MM.1S (cell line): ENCODE results near the gene WDFY3.

Experiments used
- DNase-seq: peaks from one replicate; pipeline ENCODE4 v3.0.0-alpha.2; 2015
- H2AFZ ChIP-seq: fragments of 300-600 bp; sonication (generic); 2 replicates; pipeline ENCODE4 v1.6.0; 2016; ENCODE audit warnings: antibody characterized with exemption, low read length
- H3F3A ChIP-seq: fragments of 300-600 bp; sonication (generic); 2 replicates; pipeline ENCODE4 v1.6.1; 2016; ENCODE audit warnings: mild to moderate bottlenecking, antibody characterized with exemption, low read length, moderate library complexity, mixed read lengths; ENCODE audit not compliant: insufficient read depth
- H3K27ac ChIP-seq: fragments of 300-600 bp; sonication (generic); 2 replicates; pipeline ENCODE4 v1.5.1; 2016; ENCODE audit warnings: mild to moderate bottlenecking, low read length
- H3K27me3 ChIP-seq: fragments of 300-600 bp; sonication (generic); replicated peaks from 2 replicates; pipeline ENCODE4 v1.6.0; 2016; ENCODE audit warnings: low read length; ENCODE audit not compliant: insufficient read depth
- H3K36me3 ChIP-seq: fragments of 300-600 bp; sonication (generic); replicated peaks from 2 replicates; pipeline ENCODE4 v1.6.1; 2016; ENCODE audit warnings: mild to moderate bottlenecking, low read length, mixed read lengths; ENCODE audit not compliant: insufficient read depth
- H3K4me1 ChIP-seq: fragments of 300-600 bp; sonication (generic); 2 replicates; pipeline ENCODE4 v1.6.1; 2016; ENCODE audit warnings: low read length, mixed read lengths
- H3K4me2 ChIP-seq: fragments of 300-600 bp; sonication (generic); 2 replicates; pipeline ENCODE4 v1.6.0; 2016; ENCODE audit warnings: low read depth, low read length
- H3K4me3 ChIP-seq: fragments of 300-600 bp; sonication (generic); 2 replicates; pipeline ENCODE4 v1.5.1; 2016; ENCODE audit warnings: low read length, mixed read lengths
- H3K79me2 ChIP-seq: fragments of 300-600 bp; sonication (generic); 2 replicates; pipeline ENCODE4 v1.6.1; 2016; ENCODE audit warnings: mixed run types, low read length, mixed read lengths
- H3K9ac ChIP-seq: fragments of 300-600 bp; sonication (generic); 2 replicates; pipeline ENCODE4 v1.6.1; 2016; ENCODE audit warnings: low read length, mixed read lengths
- H3K9me2 ChIP-seq: fragments of 300-600 bp; sonication (generic); replicated peaks from 2 replicates; pipeline ENCODE4 v1.6.1; 2016; ENCODE audit warnings: mild to moderate bottlenecking, low read length, mixed read lengths; ENCODE audit not compliant: insufficient read depth
- H3K9me3 ChIP-seq: fragments of 300-600 bp; sonication (generic); replicated peaks from 2 replicates; pipeline ENCODE4 v1.6.1; 2016; ENCODE audit warnings: mild to moderate bottlenecking, low read length, mixed read lengths; ENCODE audit not compliant: insufficient read depth
- H4K20me1 ChIP-seq: fragments of 300-600 bp; sonication (generic); 2 replicates; pipeline ENCODE4 v1.6.1; 2016; ENCODE audit warnings: mild to moderate bottlenecking, low read length, moderate library complexity, mixed read lengths; ENCODE audit not compliant: insufficient read depth
- EZH2 ChIP-seq: fragments of 300-600 bp; sonication (generic); optimal IDR thresholded peaks from 2 replicates; pipeline ENCODE3; 2017; ENCODE audit warnings: low read depth, mild to moderate bottlenecking, antibody characterized with exemption, low read length, mixed read lengths
- EZH2phosphoT487 ChIP-seq: fragments of 300-600 bp; sonication (generic); IDR thresholded peaks from 2 replicates; pipeline ENCODE4 v1.6.1; 2018; ENCODE audit warnings: antibody characterized with exemption, low read length
- TF ChIP-seq, protein P1 (sequence below): fragments of 300-600 bp; sonication (generic); IDR thresholded peaks from 2 replicates; pipeline ENCODE4 v1.5.1; 2016; ENCODE audit warnings: antibody characterized with exemption, low read length, mixed read lengths

The WDFY3 gene, protein sequence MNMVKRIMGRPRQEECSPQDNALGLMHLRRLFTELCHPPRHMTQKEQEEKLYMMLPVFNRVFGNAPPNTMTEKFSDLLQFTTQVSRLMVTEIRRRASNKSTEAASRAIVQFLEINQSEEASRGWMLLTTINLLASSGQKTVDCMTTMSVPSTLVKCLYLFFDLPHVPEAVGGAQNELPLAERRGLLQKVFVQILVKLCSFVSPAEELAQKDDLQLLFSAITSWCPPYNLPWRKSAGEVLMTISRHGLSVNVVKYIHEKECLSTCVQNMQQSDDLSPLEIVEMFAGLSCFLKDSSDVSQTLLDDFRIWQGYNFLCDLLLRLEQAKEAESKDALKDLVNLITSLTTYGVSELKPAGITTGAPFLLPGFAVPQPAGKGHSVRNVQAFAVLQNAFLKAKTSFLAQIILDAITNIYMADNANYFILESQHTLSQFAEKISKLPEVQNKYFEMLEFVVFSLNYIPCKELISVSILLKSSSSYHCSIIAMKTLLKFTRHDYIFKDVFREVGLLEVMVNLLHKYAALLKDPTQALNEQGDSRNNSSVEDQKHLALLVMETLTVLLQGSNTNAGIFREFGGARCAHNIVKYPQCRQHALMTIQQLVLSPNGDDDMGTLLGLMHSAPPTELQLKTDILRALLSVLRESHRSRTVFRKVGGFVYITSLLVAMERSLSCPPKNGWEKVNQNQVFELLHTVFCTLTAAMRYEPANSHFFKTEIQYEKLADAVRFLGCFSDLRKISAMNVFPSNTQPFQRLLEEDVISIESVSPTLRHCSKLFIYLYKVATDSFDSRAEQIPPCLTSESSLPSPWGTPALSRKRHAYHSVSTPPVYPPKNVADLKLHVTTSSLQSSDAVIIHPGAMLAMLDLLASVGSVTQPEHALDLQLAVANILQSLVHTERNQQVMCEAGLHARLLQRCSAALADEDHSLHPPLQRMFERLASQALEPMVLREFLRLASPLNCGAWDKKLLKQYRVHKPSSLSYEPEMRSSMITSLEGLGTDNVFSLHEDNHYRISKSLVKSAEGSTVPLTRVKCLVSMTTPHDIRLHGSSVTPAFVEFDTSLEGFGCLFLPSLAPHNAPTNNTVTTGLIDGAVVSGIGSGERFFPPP (N-terminal part only)

DNA sequence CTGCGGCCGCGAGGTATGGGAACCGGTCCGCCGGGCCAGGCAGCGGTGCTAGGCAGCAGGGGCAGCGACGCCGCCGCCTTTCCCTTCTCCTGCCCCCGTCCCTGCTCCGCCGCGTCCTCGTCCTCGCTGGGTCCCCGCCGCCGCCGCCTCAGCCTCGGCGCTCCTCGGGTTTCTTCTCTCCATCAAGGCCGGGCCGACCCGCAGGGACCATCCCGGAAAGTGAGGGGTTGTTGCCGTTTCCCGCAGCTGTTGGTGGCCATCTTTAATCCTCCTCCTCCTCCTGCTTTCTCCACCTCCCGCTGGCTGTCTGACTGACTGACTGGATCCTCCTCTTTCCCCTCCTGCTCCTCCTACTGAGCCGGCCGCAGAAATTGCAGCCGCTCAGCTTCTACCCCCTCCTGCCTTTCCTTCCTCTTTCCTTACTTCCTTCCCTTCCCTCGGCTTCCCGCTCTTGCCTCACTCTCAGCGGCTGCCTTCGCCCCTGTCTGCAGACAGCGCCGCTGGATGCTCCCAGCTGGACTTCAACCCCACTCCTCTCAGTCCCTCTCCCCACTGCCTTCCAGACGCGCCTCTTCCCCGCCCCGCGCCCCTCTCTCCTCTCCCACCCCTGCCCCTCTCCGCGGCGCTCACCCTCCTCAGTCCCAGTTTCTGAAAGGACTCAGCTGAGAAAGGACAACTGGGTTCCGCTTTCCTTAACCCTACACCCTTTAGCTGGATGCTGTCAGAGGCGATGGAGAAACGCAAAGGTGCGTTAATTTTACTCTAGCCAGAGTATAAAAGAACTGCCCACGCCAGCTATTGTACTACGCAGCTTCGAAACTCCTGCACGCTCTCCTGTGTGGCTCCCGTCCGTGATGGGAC is at the start of gene WDFY3:
TSS of gene WDFY3 (minus strand) at position 309 of the 861 bp plus-strand sequence. CDS start 106,099 bp downstream, outside the sequence.
- H3K4me1 ChIP-seq: peaks cover 5% of the 10 kb centered on the region; the same call in 1 of the 2 replicates
- H3K27me3 ChIP-seq: no peaks in the 10 kb centered on the region
- peaks cover 11% of the 10 kb centered on the region for H3K79me2 ChIP-seq
- H3F3A ChIP-seq: no peaks in the 10 kb centered on the region
- TF ChIP-seq EZH2 (no peak), EZH2phosphoT487 (no peak)
- TF ChIP-seq, protein P1, sequence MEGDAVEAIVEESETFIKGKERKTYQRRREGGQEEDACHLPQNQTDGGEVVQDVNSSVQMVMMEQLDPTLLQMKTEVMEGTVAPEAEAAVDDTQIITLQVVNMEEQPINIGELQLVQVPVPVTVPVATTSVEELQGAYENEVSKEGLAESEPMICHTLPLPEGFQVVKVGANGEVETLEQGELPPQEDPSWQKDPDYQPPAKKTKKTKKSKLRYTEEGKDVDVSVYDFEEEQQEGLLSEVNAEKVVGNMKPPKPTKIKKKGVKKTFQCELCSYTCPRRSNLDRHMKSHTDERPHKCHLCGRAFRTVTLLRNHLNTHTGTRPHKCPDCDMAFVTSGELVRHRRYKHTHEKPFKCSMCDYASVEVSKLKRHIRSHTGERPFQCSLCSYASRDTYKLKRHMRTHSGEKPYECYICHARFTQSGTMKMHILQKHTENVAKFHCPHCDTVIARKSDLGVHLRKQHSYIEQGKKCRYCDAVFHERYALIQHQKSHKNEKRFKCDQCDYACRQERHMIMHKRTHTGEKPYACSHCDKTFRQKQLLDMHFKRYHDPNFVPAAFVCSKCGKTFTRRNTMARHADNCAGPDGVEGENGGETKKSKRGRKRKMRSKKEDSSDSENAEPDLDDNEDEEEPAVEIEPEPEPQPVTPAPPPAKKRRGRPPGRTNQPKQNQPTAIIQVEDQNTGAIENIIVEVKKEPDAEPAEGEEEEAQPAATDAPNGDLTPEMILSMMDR: no peak
- H3K36me3 ChIP-seq: no peaks in the 10 kb centered on the region
- peak within 1 kb of the TSS; percentile 67 for H3K9ac ChIP-seq
- peak; percentile 55 for DNase-seq
- no peaks in the 10 kb centered on the region for H3K9me3 ChIP-seq
- H2AFZ ChIP-seq: peak within 1 kb of the TSS; percentile 96
- peak within 1 kb of the TSS; percentile 92 for H3K4me3 ChIP-seq
- no peaks in the 10 kb centered on the region for H3K9me2 ChIP-seq
- H3K27ac ChIP-seq: no peak within 1 kb of the TSS
- no peaks in the 10 kb centered on the region for H4K20me1 ChIP-seq
- peak within 1 kb of the TSS; percentile 92 for H3K4me2 ChIP-seq

- Histone ChIP-seq H4K20me1 (no peaks in the 10 kb centered on the region), H2AFZ (no peak overlapping the region), H3K4me1 (no peaks in the 10 kb centered on the region), H3K27me3 (no peaks in the 10 kb centered on the region), H3K9ac (no peak overlapping the region), H3K4me2 (no peak overlapping the region), H3K9me3 (no peaks in the 10 kb centered on the region), H3F3A (no peaks in the 10 kb centered on the region), H3K27ac (no peak overlapping the region), H3K36me3 (no peaks in the 10 kb centered on the region), H3K4me3 (no peak overlapping the region), H3K9me2 (no peaks in the 10 kb centered on the region), H3K79me2 (no peaks in the 10 kb centered on the region)
- DNase-seq: no peak
- TF ChIP-seq EZH2 (no peak), EZH2phosphoT487 (no peak)
- TF ChIP-seq, protein P1: no peak
Measured at GRCh38 chr4:85005865-85006377, 39.4 kb upstream of the WDFY3 start.

DNA sequence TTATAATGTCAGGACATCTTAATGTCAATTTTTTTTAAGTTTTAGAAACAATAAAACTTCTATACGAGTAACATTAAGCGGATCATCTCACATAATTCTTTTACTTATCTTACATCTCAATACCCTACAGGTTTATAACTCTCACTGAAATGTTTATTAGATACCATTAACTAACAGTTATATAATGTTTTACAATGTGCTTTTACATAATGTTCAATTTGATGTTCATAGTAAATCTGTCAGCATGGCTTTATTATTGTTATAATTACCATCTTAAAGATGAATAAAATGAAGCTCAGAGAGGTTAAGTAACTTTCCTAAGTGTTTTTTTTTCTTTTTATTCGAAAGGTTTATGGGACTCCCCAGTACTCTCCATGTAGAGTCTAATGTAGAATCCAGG is 33.9 kb upstream of the WDFY3 start:
- Histone ChIP-seq H3K27ac (no peak overlapping the region), H3F3A (no peaks in the 10 kb centered on the region), H4K20me1 (no peaks in the 10 kb centered on the region), H3K4me2 (no peak overlapping the region), H3K9me3 (no peaks in the 10 kb centered on the region), H3K79me2 (no peaks in the 10 kb centered on the region), H3K4me3 (no peak overlapping the region), H3K9ac (no peak overlapping the region), H3K4me1 (no peaks in the 10 kb centered on the region), H2AFZ (no peak overlapping the region), H3K9me2 (no peaks in the 10 kb centered on the region), H3K36me3 (no peaks in the 10 kb centered on the region), H3K27me3 (no peaks in the 10 kb centered on the region)
- TF ChIP-seq EZH2: no peak
- TF ChIP-seq EZH2phosphoT487: no peak
- TF ChIP-seq, protein P1: no peak
- no peak for DNase-seq
